COLO668 (cell line): ENCODE measurements around the gene FZD1.
"Not testable (repeated sequence)": the region's sequence is repeated elsewhere in the genome, so short reads cannot be mapped to it uniquely, and the experiment has no call there.

Experiments
- DNase-seq: peaks from one replicate; lab custom pipeline; 2025; ENCODE audit not compliant: unreplicated experiment; lab: John Stamatoyannopoulos, UW

Gene FZD1

GRCh38 chr7:91295576-91295975, 31.3 kb downstream of the FZD1 start:
- DNase-seq = no peak

- no peak for DNase-seq
Measured at GRCh38 chr7:91297939-91298338, 33.7 kb downstream of the FZD1 start.

- DNase-seq = no peak
Measured at GRCh38 chr7:91299952-91300775, 35.9 kb downstream of the FZD1 start.

- DNase-seq = no peak
Measured at GRCh38 chr7:91302794-91303193, 38.6 kb downstream of the FZD1 start.

GRCh38 chr7:91306266-91306665, 42.0 kb downstream of the FZD1 start:
- DNase-seq = no peak

GRCh38 chr7:91307467-91307866, 43.2 kb downstream of the FZD1 start:
- DNase-seq = no peak

- not testable (repeated sequence) for DNase-seq
Measured at GRCh38 chr7:91308191-91308590, 44.0 kb downstream of the FZD1 start.

- DNase-seq = no peak
Measured at GRCh38 chr7:91310830-91311460, 46.7 kb downstream of the FZD1 start.

- no peak for DNase-seq
Measured at GRCh38 chr7:91311839-91312238, 47.6 kb downstream of the FZD1 start.

- DNase-seq = no peak
Measured at GRCh38 chr7:91313113-91313512, 48.9 kb downstream of the FZD1 start.

GRCh38 chr7:91314591-91315323, 50.5 kb downstream of the FZD1 start:
- no peak for DNase-seq

- no peak for DNase-seq
Measured at GRCh38 chr7:91316426-91316825, 52.2 kb downstream of the FZD1 start.

GRCh38 chr7:91319351-91319750, 55.1 kb downstream of the FZD1 start:
- no peak for DNase-seq

- DNase-seq = no peak
Measured at GRCh38 chr7:91320366-91321078, 56.3 kb downstream of the FZD1 start.
